ENCODE data around the gene MEGF11. TPM values are rescaled to one million over a fixed set of nuclear protein-coding genes. Genes with fewer than 3 reads are reported as not detected.

MEGF11 gene
- total RNA-seq, 4 donors from 2014 or later: 0.97 to 10.6 (median 4.0) TPM

DNA sequence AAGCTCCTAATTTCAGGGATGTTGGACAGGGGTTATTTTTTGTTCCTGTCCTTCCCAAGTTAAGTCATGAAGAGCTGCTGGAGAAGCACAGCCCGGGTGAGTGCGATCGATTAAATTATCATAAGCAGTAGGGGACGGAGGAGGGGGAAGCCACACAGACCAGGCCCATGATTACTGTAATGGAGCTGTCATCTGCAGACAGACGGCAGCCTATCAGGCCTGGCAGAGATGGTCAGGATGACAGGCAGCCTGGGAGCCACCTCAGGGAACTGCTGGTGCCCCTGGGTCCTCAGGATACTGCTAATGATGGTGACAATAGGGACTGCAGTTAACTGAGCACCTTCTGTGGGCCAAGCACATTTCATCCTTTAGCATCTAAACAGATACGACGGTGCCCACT lies 236.6 kb downstream of the MEGF11 start:
- 74 to 81% methylated on average over 7 of the region's 7 CpGs for WGBS, 2 donors
- DNase-seq (ENCODE audit: low spot score in 2 of 2): no peak
- TF ChIP-seq, protein P1, sequence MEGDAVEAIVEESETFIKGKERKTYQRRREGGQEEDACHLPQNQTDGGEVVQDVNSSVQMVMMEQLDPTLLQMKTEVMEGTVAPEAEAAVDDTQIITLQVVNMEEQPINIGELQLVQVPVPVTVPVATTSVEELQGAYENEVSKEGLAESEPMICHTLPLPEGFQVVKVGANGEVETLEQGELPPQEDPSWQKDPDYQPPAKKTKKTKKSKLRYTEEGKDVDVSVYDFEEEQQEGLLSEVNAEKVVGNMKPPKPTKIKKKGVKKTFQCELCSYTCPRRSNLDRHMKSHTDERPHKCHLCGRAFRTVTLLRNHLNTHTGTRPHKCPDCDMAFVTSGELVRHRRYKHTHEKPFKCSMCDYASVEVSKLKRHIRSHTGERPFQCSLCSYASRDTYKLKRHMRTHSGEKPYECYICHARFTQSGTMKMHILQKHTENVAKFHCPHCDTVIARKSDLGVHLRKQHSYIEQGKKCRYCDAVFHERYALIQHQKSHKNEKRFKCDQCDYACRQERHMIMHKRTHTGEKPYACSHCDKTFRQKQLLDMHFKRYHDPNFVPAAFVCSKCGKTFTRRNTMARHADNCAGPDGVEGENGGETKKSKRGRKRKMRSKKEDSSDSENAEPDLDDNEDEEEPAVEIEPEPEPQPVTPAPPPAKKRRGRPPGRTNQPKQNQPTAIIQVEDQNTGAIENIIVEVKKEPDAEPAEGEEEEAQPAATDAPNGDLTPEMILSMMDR (IDR thresholded peaks at IDR 0.05): no peak
- no peak for TF ChIP-seq POLR2A (IDR thresholded peaks at IDR 0.05)

DNA sequence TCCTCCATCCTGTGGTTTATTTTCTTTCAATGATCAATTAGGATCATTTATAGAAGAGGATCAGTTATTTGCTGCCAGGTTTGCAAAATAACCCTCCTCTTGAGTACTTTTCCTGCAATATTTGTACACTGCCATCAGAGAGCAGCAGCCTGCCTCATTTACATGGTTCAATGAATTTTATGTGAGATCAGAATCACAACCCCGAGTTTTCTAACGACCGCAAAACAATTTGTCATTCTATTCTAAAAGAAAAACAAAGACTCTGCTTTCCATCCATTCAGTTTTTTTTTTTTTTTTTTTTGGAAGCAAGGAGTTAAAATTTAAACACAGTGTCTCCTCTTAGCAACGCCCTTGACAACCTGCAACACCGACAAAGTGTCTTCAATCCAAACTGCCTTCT lies 237.4 kb downstream of the MEGF11 start:
- no peak for DNase-seq (ENCODE audit: low spot score in 2 of 2)
- no peak overlapping the region for H3K4me3 ChIP-seq (ENCODE audit: low read depth, poor library complexity, severe bottlenecking)
- intact Hi-C loops (cut with DNase I; ENCODE audit: low total_unique reads): no loop called here
- 52 to 60% methylated on average over 5 of the region's 5 CpGs for WGBS, 2 donors
- TF ChIP-seq, protein P1 (IDR thresholded peaks at IDR 0.05): no peak
- no peak for TF ChIP-seq POLR2A (IDR thresholded peaks at IDR 0.05)

More for the DNA sequence above, 236.6 kb downstream of the MEGF11 start:
- intact Hi-C loops (cut with DNase I; ENCODE audit: low total_unique reads): no loop called here
- no peak overlapping the region for H3K4me3 ChIP-seq (ENCODE audit: low read depth, poor library complexity, severe bottlenecking)

DNA sequence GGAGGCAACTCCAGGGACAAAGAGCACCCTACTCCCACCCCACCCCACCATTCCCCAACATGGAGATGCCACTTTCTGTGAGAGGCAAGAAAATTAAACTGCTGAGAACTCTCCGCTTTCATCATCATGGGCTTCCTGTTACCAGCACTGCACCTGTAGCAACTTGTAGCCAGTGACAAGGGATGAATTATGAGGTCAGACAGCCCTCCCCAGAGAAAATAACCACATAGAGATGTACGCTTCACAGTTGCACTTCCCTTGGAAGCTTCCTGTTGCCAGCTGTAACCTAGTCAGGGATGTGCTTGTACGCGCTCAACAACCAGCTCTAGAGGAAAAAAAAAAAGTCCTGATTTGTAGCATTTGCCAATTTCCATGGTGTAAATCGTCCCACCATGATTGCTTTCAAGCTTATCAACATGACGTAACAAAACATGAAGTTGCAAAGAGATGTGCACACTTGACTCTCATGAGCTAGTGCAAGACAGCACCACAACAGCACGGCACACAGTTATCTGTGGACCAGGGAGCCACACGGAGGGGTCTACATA lies 238.8 kb downstream of the MEGF11 start:
- intact Hi-C loops (cut with DNase I; ENCODE audit: low total_unique reads): no loop called here
- 65 to 66% methylated on average over 8 of the region's 8 CpGs for WGBS, 2 donors
- no peak overlapping the region for H3K4me3 ChIP-seq (ENCODE audit: low read depth, poor library complexity, severe bottlenecking)
- TF ChIP-seq POLR2A (IDR thresholded peaks at IDR 0.05): no peak
- TF ChIP-seq, protein P1 (IDR thresholded peaks at IDR 0.05): no peak
- no peak for DNase-seq (ENCODE audit: low spot score in 2 of 2)

DNA sequence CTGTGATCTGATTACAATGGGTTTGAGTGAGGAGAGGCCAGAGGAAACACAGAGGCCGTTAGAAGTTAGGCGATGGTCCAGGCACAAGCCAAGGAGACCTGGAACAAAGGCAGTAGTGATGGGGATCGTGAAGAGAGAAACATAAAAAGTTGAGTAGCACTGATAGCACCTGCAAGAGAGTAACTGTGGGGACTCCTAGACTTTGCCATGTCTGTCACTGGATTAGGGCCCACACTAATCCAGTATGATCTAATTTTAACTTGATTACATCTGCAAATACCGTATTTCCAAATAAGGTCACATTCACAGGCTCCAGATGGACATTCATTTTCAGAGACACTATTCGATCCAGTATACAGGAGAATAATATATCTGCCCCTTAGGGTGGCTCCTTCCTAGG lies 239.5 kb downstream of the MEGF11 start:
- TF ChIP-seq, protein P1 (IDR thresholded peaks at IDR 0.05): no peak
- no peak for TF ChIP-seq POLR2A (IDR thresholded peaks at IDR 0.05)
- intact Hi-C loops (cut with DNase I; ENCODE audit: low total_unique reads): no loop called here
- H3K4me3 ChIP-seq (ENCODE audit: low read depth, poor library complexity, severe bottlenecking): no peak overlapping the region
- 70 to 73% methylated on average over 5 of the region's 5 CpGs for WGBS, 2 donors
- DNase-seq (ENCODE audit: low spot score in 2 of 2): no peak

DNA sequence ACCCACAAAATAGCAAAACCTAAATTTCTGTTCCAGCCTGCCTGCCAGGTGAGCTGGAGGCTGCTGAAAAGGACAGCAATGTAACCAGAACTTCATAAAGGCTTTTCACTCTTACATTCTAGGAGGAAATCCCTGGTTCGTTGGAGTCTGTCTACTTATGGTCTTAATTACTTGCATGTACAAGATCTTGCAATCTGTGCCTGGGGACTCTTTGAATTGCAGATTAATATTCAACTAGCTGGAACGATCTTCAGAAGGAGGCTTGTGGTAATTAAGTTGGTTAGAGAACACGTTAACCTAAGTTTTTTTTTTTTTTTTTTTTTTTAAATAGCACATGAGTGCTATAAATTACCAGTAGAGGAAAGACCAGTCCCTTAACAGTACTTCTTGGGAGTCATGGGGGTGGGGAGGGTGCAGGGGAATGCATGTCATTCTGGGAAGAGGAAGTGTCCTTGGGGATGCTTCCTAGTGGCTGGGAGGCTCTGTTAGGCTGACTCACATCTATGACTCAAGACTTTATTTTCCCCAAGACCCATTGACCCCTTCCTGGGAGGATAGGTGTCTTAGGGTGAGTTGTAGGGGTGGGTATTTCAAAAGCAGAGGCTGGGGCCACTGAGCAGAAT lies 244.5 kb downstream of the MEGF11 start:
- H3K4me3 ChIP-seq (ENCODE audit: low read depth, poor library complexity, severe bottlenecking): no peak overlapping the region
- TF ChIP-seq POLR2A (IDR thresholded peaks at IDR 0.05): no peak
- TF ChIP-seq, protein P1 (IDR thresholded peaks at IDR 0.05): no peak
- intact Hi-C loops (cut with DNase I; ENCODE audit: low total_unique reads): no loop called here
- 11 to 15% methylated on average over 3 of the region's 3 CpGs for WGBS, 2 donors
- no peak for DNase-seq (ENCODE audit: low spot score in 2 of 2)
